Measurements from ENCODE around the gene SMAP1.

The SMAP1 gene

GRCh38 chr6:70797625-70798024, 129.9 kb downstream of the SMAP1 start:
- no peak for TF ChIP-seq EZH2 (IDR thresholded peaks at IDR 0.05; ENCODE audit: borderline replicate concordance, low read depth, low read length, severe bottlenecking)
- H3K4me1 ChIP-seq (ENCODE audit: insufficient read depth, low read length), result peaks cover 11% of the 10 kb centered on the region; the same call in 1 of the 2 replicates
- no peak overlapping the region for H3K27ac ChIP-seq (ENCODE audit: low read length)
- H4K20me1 ChIP-seq (ENCODE audit: insufficient read depth, low read length), result no peaks in the 10 kb centered on the region
- H3K9ac ChIP-seq (ENCODE audit: low read depth, low read length), result no peak overlapping the region
- H3K27me3 ChIP-seq (ENCODE audit: insufficient read depth, low read length, poor library complexity), result no peaks in the 10 kb centered on the region
- DNase-seq (no peak), ATAC-seq (ENCODE audit: insufficient read depth, low read depth) (no peak)
- H2AFZ ChIP-seq (ENCODE audit: low read depth, low read length), result no peak overlapping the region
- no peak overlapping the region for H3K4me3 ChIP-seq (ENCODE audit: low read depth in 1 of 2, low read length in 2 of 2)
- H3K9me3 ChIP-seq (ENCODE audit: insufficient read depth, low read length, severe bottlenecking), result no peaks in the 10 kb centered on the region
- H3K79me2 ChIP-seq (ENCODE audit: insufficient read depth, low read length), result no peaks in the 10 kb centered on the region
- H3K4me2 ChIP-seq (ENCODE audit: insufficient read depth, low read length), result no peak overlapping the region
- H3K36me3 ChIP-seq (ENCODE audit: insufficient read depth, low read length), result no peaks in the 10 kb centered on the region

GRCh38 chr6:70806086-70806485, 138.4 kb downstream of the SMAP1 start:
- Histone ChIP-seq H3K36me3 (ENCODE audit: insufficient read depth, low read length) (peaks cover 7% of the 10 kb centered on the region; the same call in 1 of the 2 replicates), H3K4me3 (ENCODE audit: low read depth in 1 of 2, low read length in 2 of 2) (no peak overlapping the region), H3K27me3 (ENCODE audit: insufficient read depth, low read length, poor library complexity) (no peaks in the 10 kb centered on the region), H3K9me3 (ENCODE audit: insufficient read depth, low read length, severe bottlenecking) (no peaks in the 10 kb centered on the region), H2AFZ (ENCODE audit: low read depth, low read length) (no peak overlapping the region), H4K20me1 (ENCODE audit: insufficient read depth, low read length) (peaks cover 5% of the 10 kb centered on the region; the same call in 1 of the 2 replicates), H3K4me1 (ENCODE audit: insufficient read depth, low read length) (peaks cover 9% of the 10 kb centered on the region; the same call in 1 of the 2 replicates), H3K27ac (ENCODE audit: low read length) (no peak overlapping the region), H3K79me2 (ENCODE audit: insufficient read depth, low read length) (no peaks in the 10 kb centered on the region), H3K9ac (ENCODE audit: low read depth, low read length) (no peak overlapping the region), H3K4me2 (ENCODE audit: insufficient read depth, low read length) (no peak overlapping the region)
- no peak for TF ChIP-seq EZH2 (IDR thresholded peaks at IDR 0.05; ENCODE audit: borderline replicate concordance, low read depth, low read length, severe bottlenecking)
- no peak for TF ChIP-seq CTCF (IDR thresholded peaks at IDR 0.05; ENCODE audit: borderline replicate concordance, extremely low read depth, low read length, poor library complexity, severe bottlenecking)
- no peak for DNase-seq
- ATAC-seq (ENCODE audit: insufficient read depth, low read depth), result no peak

- no peak for DNase-seq
- H3K9me3 ChIP-seq (ENCODE audit: insufficient read depth, low read length, severe bottlenecking), result no peaks in the 10 kb centered on the region
- H3K79me2 ChIP-seq (ENCODE audit: insufficient read depth, low read length), result no peaks in the 10 kb centered on the region
- H3K4me1 ChIP-seq (ENCODE audit: insufficient read depth, low read length), result no peaks in the 10 kb centered on the region
- no peak overlapping the region for H3K9ac ChIP-seq (ENCODE audit: low read depth, low read length)
- TF ChIP-seq CTCF (IDR thresholded peaks at IDR 0.05; ENCODE audit: borderline replicate concordance, extremely low read depth, low read length, poor library complexity, severe bottlenecking) (no peak), EZH2 (IDR thresholded peaks at IDR 0.05; ENCODE audit: borderline replicate concordance, low read depth, low read length, severe bottlenecking) (no peak)
- ATAC-seq (ENCODE audit: insufficient read depth, low read depth), result no peak
- no peaks in the 10 kb centered on the region for H3K27me3 ChIP-seq (ENCODE audit: insufficient read depth, low read length, poor library complexity)
- H2AFZ ChIP-seq (ENCODE audit: low read depth, low read length), result no peak overlapping the region
- no peak overlapping the region for H3K4me3 ChIP-seq (ENCODE audit: low read depth in 1 of 2, low read length in 2 of 2)
- no peak overlapping the region for H3K4me2 ChIP-seq (ENCODE audit: insufficient read depth, low read length)
- H3K27ac ChIP-seq (ENCODE audit: low read length), result no peak overlapping the region
- H4K20me1 ChIP-seq (ENCODE audit: insufficient read depth, low read length), result no peaks in the 10 kb centered on the region
- no peaks in the 10 kb centered on the region for H3K36me3 ChIP-seq (ENCODE audit: insufficient read depth, low read length)
Observed at GRCh38 chr6:70811788-70812187, 144.1 kb downstream of the SMAP1 start.

GRCh38 chr6:70813885-70814284, 146.2 kb downstream of the SMAP1 start:
- no peaks in the 10 kb centered on the region for H3K4me1 ChIP-seq (ENCODE audit: insufficient read depth, low read length)

More at GRCh38 chr6:70813885-70814284, 146.2 kb downstream of the SMAP1 start:
- H4K20me1 ChIP-seq (ENCODE audit: insufficient read depth, low read length), result no peaks in the 10 kb centered on the region
- no peak overlapping the region for H3K4me2 ChIP-seq (ENCODE audit: insufficient read depth, low read length)
- no peak overlapping the region for H2AFZ ChIP-seq (ENCODE audit: low read depth, low read length)
- no peak overlapping the region for H3K4me3 ChIP-seq (ENCODE audit: low read depth in 1 of 2, low read length in 2 of 2)
- DNase-seq, result no peak
- H3K27me3 ChIP-seq (ENCODE audit: insufficient read depth, low read length, poor library complexity), result no peaks in the 10 kb centered on the region
- H3K36me3 ChIP-seq (ENCODE audit: insufficient read depth, low read length), result no peaks in the 10 kb centered on the region
- H3K79me2 ChIP-seq (ENCODE audit: insufficient read depth, low read length), result no peaks in the 10 kb centered on the region
- no peak overlapping the region for H3K9ac ChIP-seq (ENCODE audit: low read depth, low read length)
- no peaks in the 10 kb centered on the region for H3K9me3 ChIP-seq (ENCODE audit: insufficient read depth, low read length, severe bottlenecking)
- no peak for TF ChIP-seq EZH2 (IDR thresholded peaks at IDR 0.05; ENCODE audit: borderline replicate concordance, low read depth, low read length, severe bottlenecking)
- TF ChIP-seq CTCF (IDR thresholded peaks at IDR 0.05; ENCODE audit: borderline replicate concordance, extremely low read depth, low read length, poor library complexity, severe bottlenecking), result no peak
- ATAC-seq (ENCODE audit: insufficient read depth, low read depth), result no peak
- no peak overlapping the region for H3K27ac ChIP-seq (ENCODE audit: low read length)

All from DND-41 (cell line).